Lung (tissue), 12 donors: Measurements from ENCODE around the gene DNAJC15. TPM values are rescaled to one million over a fixed set of nuclear protein-coding genes. Genes with fewer than 3 reads are reported as not detected.

Experiments
- ATAC-seq: fragments of 200-7000 bp; cut with Tn5 transposase; one replicate; pipeline ENCODE4 v1.9.1; 2020; ENCODE audit warnings: moderate number of reproducible peaks; ENCODE audit not compliant: insufficient read depth, low FRiP score
- DNase-seq, 3 donors: peaks; one replicate each; pipeline ENCODE4 v3.0.0-alpha.2; 2013 to 2017
- H3K27ac ChIP-seq, 2 donors: one replicate each; pipeline ENCODE4 v1.5.1; 2013; ENCODE audit warnings: mild to moderate bottlenecking in 2 of 2, moderate library complexity in 2 of 2, control low read depth in 1 of 2, inconsistent platforms in 1 of 2, low read depth in 1 of 2, low read length in 1 of 2
- H3K27me3 ChIP-seq, 3 donors: one replicate each; pipeline ENCODE4 v1.5.1; 2013; ENCODE audit warnings: low read length in 2 of 3; ENCODE audit not compliant: control insufficient read depth in 3 of 3, insufficient read depth in 3 of 3
- H3K36me3 ChIP-seq, 4 donors: one replicate each; pipeline ENCODE4 v1.5.1; 2013; ENCODE audit warnings: low read length in 4 of 4, mild to moderate bottlenecking in 1 of 4, moderate library complexity in 1 of 4; ENCODE audit not compliant: control insufficient read depth in 4 of 4, insufficient read depth in 4 of 4
- H3K4me1 ChIP-seq, 5 donors: one replicate each; pipeline ENCODE4 v1.5.1; 2013; ENCODE audit warnings: low read length in 5 of 5, mild to moderate bottlenecking in 2 of 5, moderate library complexity in 1 of 5; ENCODE audit not compliant: control insufficient read depth in 5 of 5, insufficient read depth in 5 of 5
- H3K4me3 ChIP-seq: one replicate; pipeline ENCODE4 v1.5.1; 2013; ENCODE audit warnings: mild to moderate bottlenecking, control low read depth, moderate library complexity
- H3K9ac ChIP-seq, 2 donors: one replicate each; pipeline ENCODE4 v1.5.1; 2013; ENCODE audit warnings: low read length in 2 of 2, control low read depth in 1 of 2; ENCODE audit not compliant: insufficient read depth in 1 of 2
- H3K9me3 ChIP-seq, 4 donors: one replicate each; pipeline ENCODE4 v1.5.1; 2013; ENCODE audit warnings: low read length in 3 of 4, mild to moderate bottlenecking in 1 of 4, moderate library complexity in 1 of 4; ENCODE audit not compliant: control insufficient read depth in 4 of 4, insufficient read depth in 3 of 4
- CTCF ChIP-seq: IDR thresholded peaks from 2 replicates; pipeline ENCODE4 v1.5.1; 2012; ENCODE audit warnings: mild to moderate bottlenecking; ENCODE audit errors: control extremely low read depth, extremely low read depth
- WGBS, 2 donors: extraction: QIAGEN DNeasy Blood & Tissue Kit; methylation state at CpG; one replicate each; pipeline ENCODE4 v1.1.7; 2013; 5-methylcytosine and 5-hydroxymethylcytosine counted together
- polyA plus RNA-seq, 2 donors: library from polyadenylated mRNA; stranded (reverse); fragments of 200-250 nt; gene quantifications; one replicate each; pipeline ENCODE4 v1.2.1, GENCODE V29; 2013
- total RNA-seq, 2 donors: library from RNA; depleted of rRNA in 1 of 2; stranded (reverse); fragments of >200 nt in 1 of 2; gene quantifications; one replicate each; pipeline ENCODE4 v1.2.1, GENCODE V29; 2014 to 2021
- donor health status: control.
- donor health status: control.
- donor health status: Bipolar disorder and iron deficiency.
- donor health status: healthy.
- donor health status: DM: yes; HTN: yes; CAD: no.

Gene DNAJC15
- total and polyA plus RNA-seq, 4 donors: 16.8 to 21.8 (median 19.2) TPM

GRCh38 chr13:43159026-43159461, 135.7 kb downstream of the DNAJC15 start:
- H3K9me3 ChIP-seq: peaks cover 0 to 3% (median 0%) of the 10 kb centered on the region in 4 donors
- H3K27ac ChIP-seq: no peak overlapping the region
- 51 to 57% methylated on average over 3 of the region's 3 CpGs for WGBS, 2 donors
- no peaks in the 10 kb centered on the region for H3K36me3 ChIP-seq
- H3K27me3 ChIP-seq: no peaks in the 10 kb centered on the region
- no peak for TF ChIP-seq CTCF
- DNase-seq (peak; percentile 35 to 79 (median 36)), ATAC-seq (no peak)
- no peak overlapping the region for H3K4me3 ChIP-seq
- H3K9ac ChIP-seq: no peak overlapping the region
- peaks cover 0 to 6% (median 0%) of the 10 kb centered on the region in 5 donors for H3K4me1 ChIP-seq

Other genes starting within 250 kb of the DNAJC15 start
- 10 to 100 TPM; 36.3 to 70.4 TPM for gene FAM216B, start 242.0 kb upstream of the DNAJC15 start, total RNA-seq
- gene FAM216B, start 242.0 kb upstream of the DNAJC15 start, polyA plus RNA-seq: 1 to 10 TPM; 4.9 to 8.8 TPM
- 10 to 100 TPM; 13.0 to 17.4 TPM for gene EPSTI1, start 31.3 kb upstream of the DNAJC15 start, total RNA-seq
- 10 to 100 TPM in 1 of 2 donors, 1 to 10 TPM in 1; 3.7 to 20.1 TPM for gene EPSTI1, start 31.3 kb upstream of the DNAJC15 start, polyA plus RNA-seq